BLaER1 treated with 17β-estradiol and CSF1 and Interleukin-3, amounts not matched to agents 10 nM and 100 nM (cell line): Measurements from ENCODE around the gene PLAAT2.
"Not testable (repeated sequence)": the region's sequence is repeated elsewhere in the genome, so short reads cannot be mapped to it uniquely, and the experiment has no call there.

Source experiments
- H3K27ac ChIP-seq, 11 experiments: shearing (Covaris generic); formaldehyde crosslinking; 2 replicates each; pipeline ENCODE4 v1.8.1; 2022
- H3K27me3 ChIP-seq, 11 experiments: shearing (Covaris generic); formaldehyde crosslinking; 2 replicates each; pipeline ENCODE4 v1.8.1; 2022
- H3K36me3 ChIP-seq, 11 experiments: shearing (Covaris generic); formaldehyde crosslinking; 2 replicates each; pipeline ENCODE4 v1.8.1; 2022
- H3K4me1 ChIP-seq, 10 experiments: shearing (Covaris generic); formaldehyde crosslinking; 2 replicates each; pipeline ENCODE4 v1.8.1; 2022
- H3K4me2 ChIP-seq, 11 experiments: shearing (Covaris generic); formaldehyde crosslinking; 2 replicates each; pipeline ENCODE4 v1.8.1; 2022
- H3K4me3 ChIP-seq, 10 experiments: shearing (Covaris generic); formaldehyde crosslinking; 2 replicates each; pipeline ENCODE4 v1.8.1; 2022
- H3K9ac ChIP-seq, 11 experiments: shearing (Covaris generic); formaldehyde crosslinking; 2 replicates each; pipeline ENCODE4 v1.8.1; 2022
- H3K9me3 ChIP-seq, 11 experiments: shearing (Covaris generic); formaldehyde crosslinking; replicated peaks in 1 of 11; 2 replicates each; pipeline ENCODE4 v1.8.1; 2022
- H4K20me1 ChIP-seq, 11 experiments: shearing (Covaris generic); formaldehyde crosslinking; 2 replicates each; pipeline ENCODE4 v1.8.1; 2022
- Cebpa-rat ChIP-seq, 11 experiments: shearing (Covaris generic); IDR thresholded peaks; 2 replicates each; pipeline ENCODE4 v1.8.1; 2022

PLAAT2 gene

GRCh38 chr11:63537293-63538101 lies 25.7 kb downstream of the PLAAT2 start:
- Histone ChIP-seq H3K4me3 (peak overlapping the region; percentile 31 to 61 (median 53); a peak in 19 of 20 replicates), H3K9me3 (no peaks in the 10 kb centered on the region), H3K4me2 (peak overlapping the region; percentile 87 to 98 (median 93)), H3K27me3 (peaks cover 0 to 5% (median 0%) of the 10 kb centered on the region in 11 experiments; a peak in 1 of 22 replicates), H3K9ac (peak overlapping the region; percentile 6 to 75 (median 65); a peak in 21 of 22 replicates), H4K20me1 (no peaks in the 10 kb centered on the region; a peak in 1 of 22 replicates), H3K27ac (peak overlapping the region in 10 of 11 experiments; percentile 21 to 76 (median 68); a peak in 18 of 22 replicates), H3K36me3 (no peaks in the 10 kb centered on the region), H3K4me1 (peaks cover 38 to 64% (median 54%) of the 10 kb centered on the region in 10 experiments)
- no peak for TF ChIP-seq Cebpa-rat (IDR thresholded peaks at IDR 0.05)

GRCh38 chr11:63536669-63537292 lies 26.4 kb downstream of the PLAAT2 start, which contains the start of gene PLAAT4:
TSS of gene PLAAT4 (plus strand) at chr11:63536808. CDS start at chr11:63536869, 61 bp downstream.
- peak within 1 kb of the TSS; percentile 87 to 98 (median 93) for H3K4me2 ChIP-seq
- no peak for TF ChIP-seq Cebpa-rat (IDR thresholded peaks at IDR 0.05)
- peak within 1 kb of the TSS in 10 of 11 experiments; percentile 21 to 76 (median 68); a peak in 20 of 22 replicates for H3K27ac ChIP-seq

GRCh38 chr11:63535734-63536133 lies 27.4 kb downstream of the PLAAT2 start:
- H3K4me2 ChIP-seq: peak overlapping the region; percentile 87 to 98 (median 93)

More at GRCh38 chr11:63536669-63537292, 26.4 kb downstream of the PLAAT2 start, which contains the start of gene PLAAT4:
- no peaks in the 10 kb centered on the region; a peak in 1 of 22 replicates for H4K20me1 ChIP-seq
- H3K9ac ChIP-seq: peak within 1 kb of the TSS; percentile 6 to 75 (median 65); a peak in 21 of 22 replicates
- H3K4me1 ChIP-seq: peaks cover 46 to 71% (median 62%) of the 10 kb centered on the region in 10 experiments
- peaks cover 0 to 5% (median 0%) of the 10 kb centered on the region in 11 experiments; a peak in 1 of 22 replicates for H3K27me3 ChIP-seq
- no peaks in the 10 kb centered on the region for H3K36me3 ChIP-seq
- peak within 1 kb of the TSS; percentile 31 to 61 (median 53); a peak in 19 of 20 replicates for H3K4me3 ChIP-seq
- no peaks in the 10 kb centered on the region for H3K9me3 ChIP-seq

GRCh38 chr11:63534895-63535461 lies 28.2 kb downstream of the PLAAT2 start:
- Histone ChIP-seq H3K27me3 (no peaks in the 10 kb centered on the region), H3K4me1 (peaks cover 54 to 80% (median 71%) of the 10 kb centered on the region in 10 experiments), H4K20me1 (no peaks in the 10 kb centered on the region; a peak in 1 of 22 replicates), H3K36me3 (no peaks in the 10 kb centered on the region), H3K4me3 (no peak overlapping the region), H3K9me3 (no peaks in the 10 kb centered on the region), H3K4me2 (peak overlapping the region in 8 of 11 experiments; percentile 92 to 94 (median 93); a peak in 9 of 22 replicates), H3K9ac (no peak overlapping the region), H3K27ac (peak overlapping the region in 3 of 11 experiments; percentile 2 to 71 (median 67); a peak in 1 of 22 replicates)
- no peak for TF ChIP-seq Cebpa-rat (IDR thresholded peaks at IDR 0.05)

More at GRCh38 chr11:63535734-63536133, 27.4 kb downstream of the PLAAT2 start:
- Histone ChIP-seq H3K27ac (peak overlapping the region in 6 of 11 experiments; percentile 2 to 72 (median 66); a peak in 8 of 22 replicates), H3K9ac (no peak overlapping the region), H3K4me3 (no peak overlapping the region), H3K9me3 (no peaks in the 10 kb centered on the region), H3K27me3 (peaks cover 0 to 2% (median 0%) of the 10 kb centered on the region in 11 experiments; a peak in 1 of 22 replicates), H3K36me3 (no peaks in the 10 kb centered on the region), H3K4me1 (peaks cover 54 to 78% (median 68%) of the 10 kb centered on the region in 10 experiments), H4K20me1 (no peaks in the 10 kb centered on the region; a peak in 1 of 22 replicates)
- TF ChIP-seq Cebpa-rat (IDR thresholded peaks at IDR 0.05): no peak

GRCh38 chr11:63534076-63534475 lies 29.1 kb downstream of the PLAAT2 start:
- H3K9me3 ChIP-seq: no peaks in the 10 kb centered on the region
- H3K4me1 ChIP-seq: peaks cover 54 to 87% (median 76%) of the 10 kb centered on the region in 10 experiments
- no peaks in the 10 kb centered on the region for H3K27me3 ChIP-seq
- H3K9ac ChIP-seq: no peak overlapping the region
- H3K4me3 ChIP-seq: no peak overlapping the region
- no peak overlapping the region for H3K27ac ChIP-seq
- H3K4me2 ChIP-seq: peak overlapping the region in 5 of 11 experiments; percentile 3 to 93 (median 27); a peak in 6 of 22 replicates
- no peaks in the 10 kb centered on the region for H3K36me3 ChIP-seq
- no peak for TF ChIP-seq Cebpa-rat (IDR thresholded peaks at IDR 0.05)
- no peaks in the 10 kb centered on the region; a peak in 1 of 22 replicates for H4K20me1 ChIP-seq

- Histone ChIP-seq H3K9me3 (no peaks in the 10 kb centered on the region), H3K4me2 (peak overlapping the region in 8 of 11 experiments; percentile 64 to 86 (median 72); a peak in 13 of 22 replicates), H4K20me1 (no peaks in the 10 kb centered on the region), H3K27me3 (no peaks in the 10 kb centered on the region), H3K36me3 (no peaks in the 10 kb centered on the region), H3K4me3 (no peak overlapping the region), H3K9ac (no peak overlapping the region; a peak in 1 of 22 replicates), H3K27ac (peak overlapping the region in 3 of 11 experiments; percentile 7 to 51 (median 21); a peak in 2 of 22 replicates), H3K4me1 (peaks cover 45 to 80% (median 70%) of the 10 kb centered on the region in 10 experiments)
- no peak for TF ChIP-seq Cebpa-rat (IDR thresholded peaks at IDR 0.05)
These were observed 30.2 kb downstream of the PLAAT2 start for GRCh38 chr11:63532799-63533475.

- H3K27me3 ChIP-seq: no peaks in the 10 kb centered on the region
- H3K4me2 ChIP-seq: peak overlapping the region; percentile 64 to 86 (median 70); a peak in 21 of 22 replicates
- no peak for TF ChIP-seq Cebpa-rat (IDR thresholded peaks at IDR 0.05)
- no peak overlapping the region for H3K4me3 ChIP-seq
- peaks cover 42 to 80% (median 68%) of the 10 kb centered on the region in 10 experiments for H3K4me1 ChIP-seq
- H3K36me3 ChIP-seq: no peaks in the 10 kb centered on the region
- no peaks in the 10 kb centered on the region for H4K20me1 ChIP-seq
- peak overlapping the region in 6 of 11 experiments; percentile 43 to 56 (median 51); a peak in 11 of 22 replicates for H3K27ac ChIP-seq
- no peak overlapping the region for H3K9ac ChIP-seq
- no peaks in the 10 kb centered on the region for H3K9me3 ChIP-seq
These were observed 31.1 kb downstream of the PLAAT2 start for GRCh38 chr11:63532117-63532516.

GRCh38 chr11:63531074-63531792 lies 31.9 kb downstream of the PLAAT2 start:
- Histone ChIP-seq H3K4me2 (peak overlapping the region; percentile 64 to 86 (median 70)), H3K4me1 (peaks cover 33 to 71% (median 60%) of the 10 kb centered on the region in 10 experiments)
- not testable (repeated sequence) for H3K9ac ChIP-seq

More at GRCh38 chr11:63531074-63531792, 31.9 kb downstream of the PLAAT2 start:
- not testable (repeated sequence) for H3K36me3 ChIP-seq, H3K9me3 ChIP-seq, H3K27me3 ChIP-seq, H3K4me3 ChIP-seq, H4K20me1 ChIP-seq
- peak overlapping the region in 6 of 11 experiments; percentile 43 to 63 (median 51); a peak in 12 of 22 replicates for H3K27ac ChIP-seq
